ENCODE data around the gene CCDC54. TPM values are rescaled to one million over a fixed set of nuclear protein-coding genes. Genes with fewer than 3 reads are reported as not detected.

The CCDC54 gene
- total RNA-seq, 4 donors from 2014 or later: not detected

GRCh38 chr3:107366766-107367165 is 10.5 kb upstream of the CCDC54 start:
- no peak for DNase-seq
- no peak for TF ChIP-seq POLR2A (IDR thresholded peaks at IDR 0.05)
- WGBS, 2 donors: 69 to 71% methylated on average over 3 of the region's 3 CpGs
- Histone ChIP-seq H3K4me3 (no peak overlapping the region), H3K9me3 (no peaks in the 10 kb centered on the region), H3K27me3 (no peaks in the 10 kb centered on the region), H3K27ac (no peak overlapping the region), H3K36me3 (no peaks in the 10 kb centered on the region), H3K4me1 (peaks cover 0 to 8% (median 0%) of the 10 kb centered on the region in 3 donors)
- intact Hi-C loops (cut with DNase I): no loop called here

GRCh38 chr3:107367353-107367752 is 9.9 kb upstream of the CCDC54 start:
- 40 to 55% methylated on average over 5 of the region's 5 CpGs for WGBS, 2 donors
- intact Hi-C loops (cut with DNase I): no loop called here
- DNase-seq: no peak

GRCh38 chr3:107368654-107369398 is 8.4 kb upstream of the CCDC54 start:
- H3K9me3 ChIP-seq: no peaks in the 10 kb centered on the region
- no peak overlapping the region for H3K27ac ChIP-seq
- H3K4me1 ChIP-seq: peaks cover 0 to 8% (median 0%) of the 10 kb centered on the region in 3 donors
- intact Hi-C loops (cut with DNase I): no loop called here
- H3K4me3 ChIP-seq: no peak overlapping the region
- TF ChIP-seq CTCF (IDR thresholded peaks at IDR 0.05) (no peak), POLR2A (IDR thresholded peaks at IDR 0.05) (no peak)
- H3K27me3 ChIP-seq: no peaks in the 10 kb centered on the region
- 82 to 85% methylated on average over 8 of the region's 8 CpGs for WGBS, 2 donors
- DNase-seq: no peak
- no peaks in the 10 kb centered on the region for H3K36me3 ChIP-seq

More at GRCh38 chr3:107367353-107367752, 9.9 kb upstream of the CCDC54 start:
- Histone ChIP-seq H3K4me1 (peaks cover 0 to 8% (median 0%) of the 10 kb centered on the region in 3 donors), H3K9me3 (no peaks in the 10 kb centered on the region), H3K27me3 (no peaks in the 10 kb centered on the region), H3K4me3 (no peak overlapping the region), H3K27ac (no peak overlapping the region), H3K36me3 (no peaks in the 10 kb centered on the region)
- no peak for TF ChIP-seq CTCF (IDR thresholded peaks at IDR 0.05)
- TF ChIP-seq POLR2A (IDR thresholded peaks at IDR 0.05): no peak

- Histone ChIP-seq H3K27me3 (no peaks in the 10 kb centered on the region), H3K4me3 (no peak overlapping the region), H3K27ac (no peak overlapping the region), H3K4me1 (peaks cover 0 to 8% (median 0%) of the 10 kb centered on the region in 3 donors), H3K9me3 (no peaks in the 10 kb centered on the region), H3K36me3 (no peaks in the 10 kb centered on the region)
- intact Hi-C loops (cut with DNase I): no loop called here
- no peak for DNase-seq
- TF ChIP-seq CTCF (IDR thresholded peaks at IDR 0.05) (no peak), POLR2A (IDR thresholded peaks at IDR 0.05) (no peak)
- WGBS, 2 donors: 32 to 36% methylated on average over 2 of the region's 2 CpGs
Measured at GRCh38 chr3:107369791-107370190, 7.4 kb upstream of the CCDC54 start.

- H3K27ac ChIP-seq: no peak overlapping the region
Measured at GRCh38 chr3:107370907-107371306, 6.3 kb upstream of the CCDC54 start.

More at GRCh38 chr3:107370907-107371306, 6.3 kb upstream of the CCDC54 start:
- TF ChIP-seq POLR2A (IDR thresholded peaks at IDR 0.05): no peak
- TF ChIP-seq CTCF (IDR thresholded peaks at IDR 0.05): no peak
- Histone ChIP-seq H3K9me3 (no peaks in the 10 kb centered on the region), H3K36me3 (no peaks in the 10 kb centered on the region), H3K4me1 (peaks cover 0 to 8% (median 0%) of the 10 kb centered on the region in 3 donors), H3K27me3 (no peaks in the 10 kb centered on the region), H3K4me3 (no peak overlapping the region)
- WGBS, 2 donors: 82 to 85% methylated on average over 2 of the region's 2 CpGs
- no peak for DNase-seq
- intact Hi-C loops (cut with DNase I): no loop called here
